OCI-LY3 (cell line): ENCODE measurements around the gene PLPP3.

Source experiments
- H2AFZ ChIP-seq: fragments of 200-600, 300-600 bp; shearing (Covaris generic); 2 replicates; pipeline ENCODE4 v1.6.0; 2014; ENCODE audit warnings: antibody characterized with exemption, low read depth, low read length
- H3K27ac ChIP-seq: fragments of 200-600, 300-600 bp; sonication (generic); 2 replicates; pipeline ENCODE4 v1.5.1; 2014; ENCODE audit warnings: mild to moderate bottlenecking, low read length, moderate library complexity, mixed read lengths
- H3K27me3 ChIP-seq: fragments of 200-600, 300-600 bp; sonication (generic); 2 replicates; pipeline ENCODE4 v1.6.1; 2014; ENCODE audit warnings: low read depth, low read length, mixed read lengths
- H3K36me3 ChIP-seq: fragments of 200-600, 300-600 bp; sonication (generic); replicated peaks from 2 replicates; pipeline ENCODE3; 2014; ENCODE audit warnings: low read depth, low read length, mixed read lengths
- H3K4me1 ChIP-seq: fragments of 300-600, 200-600 bp; sonication (generic); 2 replicates; pipeline ENCODE4 v1.6.1; 2014; ENCODE audit warnings: low read length, mixed read lengths
- H3K4me2 ChIP-seq: fragments of 200-600, 300-600 bp; sonication (generic); 2 replicates; pipeline ENCODE4 v1.6.1; 2014; ENCODE audit warnings: low read length, mixed read lengths
- H3K4me3 ChIP-seq: fragments of 300-600, 200-600 bp; sonication (generic); 2 replicates; pipeline ENCODE4 v1.5.1; 2014; ENCODE audit warnings: antibody characterized with exemption, mild to moderate bottlenecking, low read length, moderate library complexity
- H3K79me2 ChIP-seq: fragments of 300-600, 200-600 bp; shearing (Covaris generic); 2 replicates; pipeline ENCODE4 v1.6.1; 2014; ENCODE audit warnings: mild to moderate bottlenecking, low read length, mixed read lengths
- H3K9ac ChIP-seq: fragments of 300-600, 200-600 bp; shearing (Covaris generic); 2 replicates; pipeline ENCODE4 v1.6.0; 2014; ENCODE audit warnings: mild to moderate bottlenecking, low read length, moderate library complexity
- H3K9me3 ChIP-seq: fragments of 200-600, 300-600 bp; shearing (Covaris generic); 2 replicates; pipeline ENCODE4 v1.6.1; 2014; ENCODE audit warnings: low read length, mixed read lengths; ENCODE audit not compliant: insufficient read depth
- H4K20me1 ChIP-seq: fragments of 200-600, 300-600 bp; sonication (generic); 2 replicates; pipeline ENCODE4 v1.6.1; 2016; ENCODE audit warnings: low read length, mixed read lengths; ENCODE audit not compliant: insufficient read depth
- EZH2phosphoT487 ChIP-seq: fragments of 200-600 bp; shearing (Covaris generic); IDR thresholded peaks from 2 replicates; pipeline ENCODE4 v1.6.1; 2018; ENCODE audit warnings: antibody characterized with exemption, mixed run types, low read depth
- TF ChIP-seq, protein P1 (sequence below): fragments of 200-600, 300-600 bp; sonication (generic); IDR thresholded peaks from 2 replicates; pipeline ENCODE4 v1.5.1; 2014; ENCODE audit warnings: antibody characterized with exemption, low read length, low read depth

The PLPP3 gene

GRCh38 chr1:56543783-56544612, 35.4 kb downstream of the PLPP3 start:
- H3K36me3 ChIP-seq: no peaks in the 10 kb centered on the region
- no peaks in the 10 kb centered on the region for H3K4me1 ChIP-seq
- no peaks in the 10 kb centered on the region for H3K79me2 ChIP-seq
- no peaks in the 10 kb centered on the region for H4K20me1 ChIP-seq
- H3K4me2 ChIP-seq: no peak overlapping the region
- TF ChIP-seq, protein P1, sequence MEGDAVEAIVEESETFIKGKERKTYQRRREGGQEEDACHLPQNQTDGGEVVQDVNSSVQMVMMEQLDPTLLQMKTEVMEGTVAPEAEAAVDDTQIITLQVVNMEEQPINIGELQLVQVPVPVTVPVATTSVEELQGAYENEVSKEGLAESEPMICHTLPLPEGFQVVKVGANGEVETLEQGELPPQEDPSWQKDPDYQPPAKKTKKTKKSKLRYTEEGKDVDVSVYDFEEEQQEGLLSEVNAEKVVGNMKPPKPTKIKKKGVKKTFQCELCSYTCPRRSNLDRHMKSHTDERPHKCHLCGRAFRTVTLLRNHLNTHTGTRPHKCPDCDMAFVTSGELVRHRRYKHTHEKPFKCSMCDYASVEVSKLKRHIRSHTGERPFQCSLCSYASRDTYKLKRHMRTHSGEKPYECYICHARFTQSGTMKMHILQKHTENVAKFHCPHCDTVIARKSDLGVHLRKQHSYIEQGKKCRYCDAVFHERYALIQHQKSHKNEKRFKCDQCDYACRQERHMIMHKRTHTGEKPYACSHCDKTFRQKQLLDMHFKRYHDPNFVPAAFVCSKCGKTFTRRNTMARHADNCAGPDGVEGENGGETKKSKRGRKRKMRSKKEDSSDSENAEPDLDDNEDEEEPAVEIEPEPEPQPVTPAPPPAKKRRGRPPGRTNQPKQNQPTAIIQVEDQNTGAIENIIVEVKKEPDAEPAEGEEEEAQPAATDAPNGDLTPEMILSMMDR: no peak
- no peak for TF ChIP-seq EZH2phosphoT487
- H3K27ac ChIP-seq: no peak overlapping the region
- no peaks in the 10 kb centered on the region for H3K9me3 ChIP-seq
- no peak overlapping the region for H3K4me3 ChIP-seq
- H2AFZ ChIP-seq: no peak overlapping the region
- H3K9ac ChIP-seq: no peak overlapping the region
- H3K27me3 ChIP-seq: no peaks in the 10 kb centered on the region

GRCh38 chr1:56542651-56543050, 36.7 kb downstream of the PLPP3 start:
- no peaks in the 10 kb centered on the region for H3K79me2 ChIP-seq
- H3K9ac ChIP-seq: no peak overlapping the region
- TF ChIP-seq, protein P1: no peak
- TF ChIP-seq EZH2phosphoT487: no peak
- no peak overlapping the region for H3K27ac ChIP-seq
- H2AFZ ChIP-seq: no peak overlapping the region
- no peaks in the 10 kb centered on the region for H3K36me3 ChIP-seq
- no peaks in the 10 kb centered on the region for H3K9me3 ChIP-seq
- H3K27me3 ChIP-seq: no peaks in the 10 kb centered on the region
- H3K4me1 ChIP-seq: no peaks in the 10 kb centered on the region
- H3K4me3 ChIP-seq: no peak overlapping the region
- no peak overlapping the region for H3K4me2 ChIP-seq
- no peaks in the 10 kb centered on the region for H4K20me1 ChIP-seq

DNA sequence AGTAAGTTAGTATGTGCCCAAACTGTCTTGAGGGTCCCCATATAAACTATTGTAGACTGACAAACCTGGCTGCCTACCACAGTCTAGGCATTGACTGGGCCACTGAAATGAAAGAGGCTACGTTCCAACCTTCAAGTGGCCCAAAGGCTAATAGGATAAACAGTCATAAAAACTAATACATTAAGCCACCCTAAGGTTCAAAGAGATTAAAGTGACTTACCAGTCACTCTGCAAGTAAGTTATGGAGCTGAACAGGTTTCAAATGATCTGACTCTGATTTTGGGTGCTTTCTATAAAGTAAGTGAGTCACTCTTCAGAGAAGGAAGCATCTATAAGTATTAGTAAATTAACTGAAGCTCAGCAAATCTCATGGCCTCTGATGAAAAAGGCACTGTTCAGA, 38.0 kb downstream of the PLPP3 start:
- H3K4me1 ChIP-seq: no peaks in the 10 kb centered on the region
- no peak overlapping the region for H3K4me2 ChIP-seq
- no peak overlapping the region for H3K27ac ChIP-seq

GRCh38 chr1:56540467-56540866, 38.9 kb downstream of the PLPP3 start:
- Histone ChIP-seq H3K4me1 (no peaks in the 10 kb centered on the region), H3K79me2 (no peaks in the 10 kb centered on the region), H3K9me3 (no peaks in the 10 kb centered on the region)

More for the DNA sequence above, 38.0 kb downstream of the PLPP3 start:
- Histone ChIP-seq H3K9me3 (no peaks in the 10 kb centered on the region), H2AFZ (no peak overlapping the region), H3K4me3 (no peak overlapping the region), H3K9ac (no peak overlapping the region), H4K20me1 (no peaks in the 10 kb centered on the region), H3K36me3 (no peaks in the 10 kb centered on the region), H3K79me2 (no peaks in the 10 kb centered on the region), H3K27me3 (no peaks in the 10 kb centered on the region)
- no peak for TF ChIP-seq EZH2phosphoT487
- TF ChIP-seq, protein P1: no peak

More at GRCh38 chr1:56540467-56540866, 38.9 kb downstream of the PLPP3 start:
- no peak overlapping the region for H3K9ac ChIP-seq
- no peaks in the 10 kb centered on the region for H4K20me1 ChIP-seq
- no peaks in the 10 kb centered on the region for H3K27me3 ChIP-seq
- TF ChIP-seq EZH2phosphoT487: no peak
- TF ChIP-seq, protein P1: no peak
- no peak overlapping the region for H3K4me3 ChIP-seq
- no peak overlapping the region for H3K4me2 ChIP-seq
- H3K36me3 ChIP-seq: no peaks in the 10 kb centered on the region
- no peak overlapping the region for H2AFZ ChIP-seq
- H3K27ac ChIP-seq: no peak overlapping the region
